ENCODE data around the gene SPATA21. TPM values are rescaled to one million over a fixed set of nuclear protein-coding genes. Genes with fewer than 3 reads are reported as not detected.
A peak's percentile ranks its signal among the peaks of the same experiment; 100 is the strongest.

Gene SPATA21
- total RNA-seq, 2 donors from 2014 or later = not detected

DNA sequence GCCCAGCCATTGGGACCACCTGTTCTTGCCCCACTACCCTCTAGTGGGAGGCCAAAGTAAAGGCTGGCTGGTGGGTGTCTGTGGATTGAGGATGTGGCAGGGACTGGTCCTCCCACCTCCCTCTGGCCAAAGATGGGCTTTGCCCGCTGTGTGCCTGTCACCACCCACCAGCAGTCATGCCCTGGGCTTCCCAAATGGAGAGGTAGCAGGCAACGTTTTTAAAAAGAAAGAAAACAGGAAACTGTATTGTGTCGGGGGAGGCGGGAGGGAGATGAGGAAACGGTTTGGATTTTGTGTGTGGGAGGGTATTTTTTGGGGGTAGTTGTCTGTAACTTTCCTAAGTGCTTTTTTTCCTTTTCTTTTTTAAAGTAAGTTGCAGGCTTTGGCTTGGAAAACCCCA, 40.1 kb downstream of the SPATA21 start:
- WGBS, 2 donors = 67 to 72% methylated on average over 5 of the region's 5 CpGs
- Histone ChIP-seq H3K27me3 (no peaks in the 10 kb centered on the region), H3K4me3 (no peak overlapping the region), H3K27ac (no peak overlapping the region), H3K4me1 (peaks cover 6% of the 10 kb centered on the region), H3K9me3 (no peaks in the 10 kb centered on the region), H3K36me3 (replicated peaks in 1 of 2; ENCODE audit: insufficient read depth in 1 of 2, low read depth in 2 of 2) (peaks cover 0 to 5% of the 10 kb centered on the region in 2 donors)
- TF ChIP-seq, protein P1, sequence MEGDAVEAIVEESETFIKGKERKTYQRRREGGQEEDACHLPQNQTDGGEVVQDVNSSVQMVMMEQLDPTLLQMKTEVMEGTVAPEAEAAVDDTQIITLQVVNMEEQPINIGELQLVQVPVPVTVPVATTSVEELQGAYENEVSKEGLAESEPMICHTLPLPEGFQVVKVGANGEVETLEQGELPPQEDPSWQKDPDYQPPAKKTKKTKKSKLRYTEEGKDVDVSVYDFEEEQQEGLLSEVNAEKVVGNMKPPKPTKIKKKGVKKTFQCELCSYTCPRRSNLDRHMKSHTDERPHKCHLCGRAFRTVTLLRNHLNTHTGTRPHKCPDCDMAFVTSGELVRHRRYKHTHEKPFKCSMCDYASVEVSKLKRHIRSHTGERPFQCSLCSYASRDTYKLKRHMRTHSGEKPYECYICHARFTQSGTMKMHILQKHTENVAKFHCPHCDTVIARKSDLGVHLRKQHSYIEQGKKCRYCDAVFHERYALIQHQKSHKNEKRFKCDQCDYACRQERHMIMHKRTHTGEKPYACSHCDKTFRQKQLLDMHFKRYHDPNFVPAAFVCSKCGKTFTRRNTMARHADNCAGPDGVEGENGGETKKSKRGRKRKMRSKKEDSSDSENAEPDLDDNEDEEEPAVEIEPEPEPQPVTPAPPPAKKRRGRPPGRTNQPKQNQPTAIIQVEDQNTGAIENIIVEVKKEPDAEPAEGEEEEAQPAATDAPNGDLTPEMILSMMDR (IDR thresholded peaks at IDR 0.05) = no peak
- TF ChIP-seq POLR2A (IDR thresholded peaks at IDR 0.05) = no peak
- DNase-seq (no peak), ATAC-seq (no peak)
- intact Hi-C loops (cut with DNase I) = no loop called here

DNA sequence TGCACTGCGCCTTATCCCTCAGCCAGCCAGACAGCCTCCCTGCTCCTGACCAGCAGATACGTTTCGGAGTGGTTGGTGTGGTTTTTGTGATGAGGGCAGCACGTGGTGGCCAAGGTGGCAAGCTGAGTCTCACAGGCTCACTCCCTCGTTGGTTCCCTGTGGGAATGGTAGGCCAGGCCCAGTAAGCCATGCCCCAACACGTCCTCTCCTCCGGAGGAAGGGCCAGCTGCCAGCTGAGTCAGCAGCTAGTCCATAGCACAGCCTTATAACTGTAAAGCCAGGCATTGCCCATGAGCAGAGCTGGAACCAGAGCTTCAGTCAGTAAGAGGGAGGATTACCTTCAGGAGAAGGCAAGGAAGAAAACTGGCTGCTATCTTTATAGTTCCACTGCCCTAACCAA, 40.6 kb downstream of the SPATA21 start:
- TF ChIP-seq POLR2A (IDR thresholded peaks at IDR 0.05) = no peak
- TF ChIP-seq, protein P1 (IDR thresholded peaks at IDR 0.05) = no peak
- WGBS, 2 donors = 80% methylated on average over 7 of the region's 7 CpGs; no CpG with 5 or more reads in 1 of the 2 donors
- Histone ChIP-seq H3K36me3 (replicated peaks in 1 of 2; ENCODE audit: insufficient read depth in 1 of 2, low read depth in 2 of 2) (peaks cover 0 to 5% of the 10 kb centered on the region in 2 donors), H3K27me3 (no peaks in the 10 kb centered on the region), H3K4me3 (no peak overlapping the region), H3K9me3 (no peaks in the 10 kb centered on the region), H3K4me1 (peaks cover 11% of the 10 kb centered on the region), H3K27ac (no peak overlapping the region)
- DNase-seq (peak in 1 of 4 donors; percentile 13), ATAC-seq (no peak)
- intact Hi-C loops (cut with DNase I) = no loop called here

DNA sequence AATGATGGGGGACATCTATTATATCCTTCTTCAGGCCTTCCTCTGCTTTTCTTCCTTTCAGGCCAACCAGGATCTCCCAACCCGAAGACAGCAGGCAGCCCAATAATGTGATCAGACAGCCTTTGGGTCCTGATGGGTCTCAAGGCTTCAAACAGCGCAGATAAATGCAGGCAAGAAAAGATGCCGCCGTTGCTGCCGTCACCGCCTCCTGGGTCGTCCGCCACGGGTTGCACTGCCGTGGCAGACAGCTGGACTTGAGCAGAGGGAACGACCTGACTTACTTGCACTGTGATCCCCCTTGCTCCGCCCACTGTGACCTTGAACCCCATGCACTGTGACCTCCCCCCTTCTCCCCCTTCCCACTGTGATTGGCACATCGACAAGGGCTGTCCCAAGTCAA, 42.2 kb downstream of the SPATA21 start:
- TF ChIP-seq POLR2A (IDR thresholded peaks at IDR 0.05) = no peak
- TF ChIP-seq, protein P1 (IDR thresholded peaks at IDR 0.05) = no peak
- Histone ChIP-seq H3K27me3 (no peaks in the 10 kb centered on the region), H3K4me3 (no peak overlapping the region), H3K9me3 (no peaks in the 10 kb centered on the region), H3K4me1 (peaks cover 23% of the 10 kb centered on the region), H3K36me3 (replicated peaks in 1 of 2; ENCODE audit: insufficient read depth in 1 of 2, low read depth in 2 of 2) (peaks cover 0 to 5% of the 10 kb centered on the region in 2 donors), H3K27ac (no peak overlapping the region)
- DNase-seq = no peak
- WGBS, 2 donors = 87 to 88% methylated on average over 13 of the region's 13 CpGs
- no peak for ATAC-seq
- intact Hi-C loops (cut with DNase I) = no loop called here

DNA sequence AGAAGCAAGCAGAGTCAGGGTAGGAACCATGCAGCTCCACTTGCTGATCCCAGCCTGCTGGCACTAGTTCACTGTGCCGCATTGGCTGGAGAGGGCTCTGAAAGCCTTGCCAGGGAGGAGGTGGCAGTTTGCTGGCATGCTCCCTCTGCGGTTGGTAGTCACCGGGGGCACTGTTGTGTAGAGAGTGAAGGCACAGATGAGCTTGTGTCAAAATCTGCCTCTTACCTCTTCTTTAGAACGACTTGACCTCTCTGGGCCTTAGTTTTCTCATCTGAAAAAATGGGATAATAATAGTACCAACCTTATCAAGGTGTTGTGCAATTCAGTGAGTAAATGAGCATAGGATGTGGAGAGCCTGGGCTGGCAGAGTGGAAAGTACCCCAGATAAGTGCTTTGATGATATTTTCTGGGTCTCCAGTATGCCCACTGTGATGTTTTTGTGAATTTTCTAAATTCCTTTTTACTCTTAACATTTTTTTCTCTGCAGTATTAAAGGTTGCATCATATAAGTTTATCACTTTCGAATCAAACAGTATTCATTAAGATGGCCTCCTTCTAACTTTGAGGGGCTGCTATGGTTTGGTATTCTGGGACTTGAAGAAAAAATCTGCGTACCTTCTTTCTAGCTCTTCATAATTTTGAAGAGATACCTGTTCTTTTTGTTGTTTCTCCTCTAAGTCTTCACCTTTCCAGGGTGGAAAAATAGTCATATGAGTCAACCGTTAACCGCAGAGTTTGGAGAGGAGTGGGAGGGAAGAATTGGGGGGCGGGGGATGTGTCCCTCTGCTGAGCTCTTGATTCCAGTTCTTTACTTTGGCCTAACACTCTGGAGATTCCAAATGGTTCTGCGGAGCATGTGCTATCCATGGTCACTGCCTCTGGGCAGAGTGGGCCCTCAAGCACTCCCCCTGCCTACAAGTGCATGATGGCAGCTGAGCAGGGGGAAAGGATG, 43.4 kb downstream of the SPATA21 start:
- no peak overlapping the region for H3K27ac ChIP-seq
- peaks cover 0 to 5% of the 10 kb centered on the region in 2 donors for H3K36me3 ChIP-seq (replicated peaks in 1 of 2; ENCODE audit: insufficient read depth in 1 of 2, low read depth in 2 of 2)
- DNase-seq = no peak
- no peak overlapping the region for H3K4me3 ChIP-seq
- WGBS, 2 donors = 71 to 76% methylated on average over 10 of the region's 10 CpGs
- no peaks in the 10 kb centered on the region for H3K27me3 ChIP-seq
- no peaks in the 10 kb centered on the region for H3K9me3 ChIP-seq
- no peak for ATAC-seq
- peaks cover 23% of the 10 kb centered on the region for H3K4me1 ChIP-seq
- no peak for TF ChIP-seq POLR2A (IDR thresholded peaks at IDR 0.05)
- TF ChIP-seq, protein P1 (IDR thresholded peaks at IDR 0.05) = no peak
- intact Hi-C loops (cut with DNase I) = no loop called here

All from body of pancreas (tissue), 4 donors.